ENCODE data around the gene CSAD. TPM values are rescaled to one million over a fixed set of nuclear protein-coding genes. Genes with fewer than 3 reads are reported as not detected.

Gene CSAD
- total RNA-seq, 1 experiment from 2014 or later = 11.5 TPM

GRCh38 chr12:53180220-53180930 lies at the start of gene CSAD, which contains the start of gene ZNF740 (continued):
- TF ChIP-seq ERG (CRISPR knock-in tag; IDR thresholded peaks at IDR 0.05) (no peak), FOXP4 (CRISPR knock-in tag; IDR thresholded peaks at IDR 0.05) (peak; percentile 74; the same call in 1 of the 2 replicates), GABPB1 (CRISPR knock-in tag; IDR thresholded peaks at IDR 0.05) (peak; percentile 71), ZNF281 (CRISPR knock-in tag; IDR thresholded peaks at IDR 0.05) (peak; percentile 89), E2F5 (CRISPR knock-in tag; IDR thresholded peaks at IDR 0.05) (peak; percentile 61), TP53 (CRISPR knock-in tag; IDR thresholded peaks at IDR 0.05) (peak; percentile 49; the same call in 1 of the 2 replicates), FOXP1 (CRISPR knock-in tag; IDR thresholded peaks at IDR 0.05; ENCODE audit: borderline replicate concordance) (peak; percentile 16; the same call in 1 of the 2 replicates), ZNF138 (CRISPR knock-in tag; conservative IDR thresholded peaks at IDR 0.05) (no peak), FOXJ3 (CRISPR knock-in tag; IDR thresholded peaks at IDR 0.05; ENCODE audit: borderline replicate concordance) (no peak), ZNF671 (CRISPR knock-in tag; IDR thresholded peaks at IDR 0.05) (no peak), PRDM15 (CRISPR knock-in tag; IDR thresholded peaks at IDR 0.05) (0 out of 2 replicates have a peak, but pooled peaks have one; percentile 34), RELA (CRISPR knock-in tag; IDR thresholded peaks at IDR 0.05; ENCODE audit: borderline replicate concordance) (no peak), ATF2 (CRISPR knock-in tag; IDR thresholded peaks at IDR 0.05; ENCODE audit: borderline replicate concordance, low read depth) (no peak), CREM (CRISPR knock-in tag; IDR thresholded peaks at IDR 0.05) (0 out of 2 replicates have a peak, but pooled peaks have one; percentile 50), NR1H2 (CRISPR knock-in tag; IDR thresholded peaks at IDR 0.05) (no peak), ETV6 (CRISPR knock-in tag; IDR thresholded peaks at IDR 0.05) (peak; percentile 95), E2F1 (CRISPR knock-in tag; IDR thresholded peaks at IDR 0.05) (no peak), ELF4 (CRISPR knock-in tag; IDR thresholded peaks at IDR 0.05; ENCODE audit: low read depth) (no peak), GTF2I (CRISPR knock-in tag; conservative IDR thresholded peaks at IDR 0.05) (no peak), MXD4 (CRISPR knock-in tag; IDR thresholded peaks at IDR 0.05; ENCODE audit: borderline replicate concordance) (no peak), NFATC4 (CRISPR knock-in tag; IDR thresholded peaks at IDR 0.05) (no peak), JAZF1 (CRISPR knock-in tag; IDR thresholded peaks at IDR 0.05) (no peak)

All from WTC11 (cell line).